A549 (cell line): ENCODE data around the gene HS6ST2. TPM values are rescaled to one million over a fixed set of nuclear protein-coding genes. Genes with fewer than 3 reads are reported as not detected.

Source experiments
- ATAC-seq, 2 experiments: fragments of 200-7000 bp in 1 of 2; fragments of >200 bp in 1 of 2; cut with Nextera tagmentation in 1 of 2; cut with Tn5 transposase in 1 of 2; 3 replicates each; pipeline versions ENCODE4 v1.8.0 to v1.9.1; 2018 to 2020; ENCODE audit warnings: mild to moderate bottlenecking in 1 of 2, moderate library complexity in 1 of 2
- CTCF ChIA-PET: fragments of 300-600 bp; sonication (Branson Sonifier 250); formaldehyde crosslinking; extraction: SDS; loops from one replicate; lab custom pipeline; 2021; ENCODE audit warnings: antibody characterized with exemption, inconsistent platforms; lab: Yijun Ruan, JAX
- POLR2A ChIA-PET: fragments of 350-600 bp; formaldehyde crosslinking; extraction: SDS; loops from one replicate; lab custom pipeline; 2021; ENCODE audit warnings: antibody characterized with exemption, inconsistent platforms; lab: Yijun Ruan, JAX
- DNase-seq, 2 experiments: peaks; one replicate each; pipeline versions ENCODE4 v3.0.0 to v3.0.0-alpha.2; 2011 to 2016; ENCODE audit warnings: low read depth in 1 of 2, low spot score in 1 of 2
- FAIRE-seq: peaks from 2 replicates; lab custom pipeline; 2011; peaks lifted over from hg19 to GRCh38; lab: Jason Lieb, UNC
- H3K27ac ChIP-seq, 2 experiments: fragments of >200 bp; sonication (Bioruptor Twin); formaldehyde crosslinking; 3 replicates each; pipeline ENCODE4 v1.5.1; 2016 to 2017
- H3K4me1 ChIP-seq: fragments of >200 bp; sonication (Bioruptor Twin); formaldehyde crosslinking; 3 replicates; pipeline ENCODE4 v1.6.1; 2016
- H3K4me2 ChIP-seq: fragments of >200 bp; sonication (Bioruptor Twin); formaldehyde crosslinking; 3 replicates; pipeline ENCODE4 v1.6.1; 2016
- H3K4me3 ChIP-seq: fragments of >200 bp; sonication (Bioruptor Twin); formaldehyde crosslinking; 3 replicates; pipeline ENCODE4 v1.5.1; 2016
- H3K9me3 ChIP-seq: fragments of >200 bp; sonication (Bioruptor Twin); formaldehyde crosslinking; 3 replicates; pipeline ENCODE4 v1.6.1; 2016
- BHLHE40 ChIP-seq: IDR thresholded peaks from 2 replicates; pipeline ENCODE4 v1.6.1; 2012; ENCODE audit warnings: low read depth, low read length, inconsistent platforms
- CBX8 ChIP-seq: fragments of 200-600 bp; sonication (generic); IDR thresholded peaks from 2 replicates; pipeline ENCODE4 v1.6.1; 2016
- CEBPB ChIP-seq, 2 experiments: fragments of >200 bp in 1 of 2; sonication (Bioruptor Twin) in 1 of 2; formaldehyde crosslinking in 1 of 2; IDR thresholded peaks; 2 replicates each; pipeline ENCODE4 v1.6.1; 2012 to 2016
- EHF ChIP-seq: fragments of 250-450 bp; sonication (Bioruptor Pico); IDR thresholded peaks from 2 replicates; pipeline ENCODE4 v1.5.0; 2020; ENCODE audit warnings: mild to moderate bottlenecking
- FOXS1 ChIP-seq: fragments of 250-450 bp; sonication (Bioruptor Pico); IDR thresholded peaks from 2 replicates; pipeline ENCODE4 v1.5.0; 2020; ENCODE audit warnings: mild to moderate bottlenecking, moderate library complexity
- PHF8 ChIP-seq: fragments of 200-600 bp; sonication (generic); IDR thresholded peaks from 2 replicates; pipeline ENCODE4 v1.6.1; 2016; ENCODE audit warnings: low read depth, mild to moderate bottlenecking, antibody characterized with exemption, moderate library complexity, borderline replicate concordance
- RARB ChIP-seq: fragments of 250-450 bp; sonication (Bioruptor Pico); IDR thresholded peaks from 2 replicates; pipeline ENCODE4 v1.8.0; 2021; ENCODE audit warnings: mild to moderate bottlenecking, moderate library complexity
- SMC3 ChIP-seq: fragments of >200 bp; sonication (Bioruptor Twin); formaldehyde crosslinking; IDR thresholded peaks from 3 replicates; pipeline ENCODE4 v1.6.1; 2018; ENCODE audit warnings: inconsistent platforms
- TFCP2L1 ChIP-seq: fragments of 250-450 bp; sonication (Bioruptor Pico); IDR thresholded peaks from 2 replicates; pipeline ENCODE4 v1.5.0; 2021; ENCODE audit warnings: mild to moderate bottlenecking
- TP53 ChIP-seq: fragments of 250-450 bp; sonication (Bioruptor Pico); IDR thresholded peaks from 2 replicates; pipeline ENCODE4 v1.5.0; 2021; ENCODE audit warnings: mild to moderate bottlenecking, moderate library complexity
- ZSCAN20 ChIP-seq: fragments of 250-450 bp; sonication (Bioruptor Pico); IDR thresholded peaks from 2 replicates; pipeline ENCODE4 v1.8.0; 2022; ENCODE audit warnings: mild to moderate bottlenecking, moderate library complexity
- WGBS: methylation state at CpG from one replicate; pipeline ENCODE4 v1.1.6; 2017; ENCODE audit errors: missing lambda C conversion rate; 5-methylcytosine and 5-hydroxymethylcytosine counted together
- polyA plus RNA-seq, 4 experiments: library from polyadenylated mRNA; depleted of rRNA in 3 of 4; stranded (reverse); fragments of >200 nt; fragmentation: RNase III in 1 of 4; extraction: RNeasy Plus Mini Kit Qiagen cat#74134 plus additional on column Dnase treatment in 1 of 4; gene quantifications; 2 replicates in 3 of 4; 3 replicates in 1 of 4; pipeline ENCODE4 v1.2.3, GENCODE V29; 2011 to 2017
- TF ChIP-seq, protein P1 (sequence below): fragments of 450-650 bp; IDR thresholded peaks from 2 replicates; pipeline ENCODE4 v1.6.1; 2014; ENCODE audit warnings: antibody characterized with exemption
- TF ChIP-seq, protein P2 (sequence below): fragments of >200 bp; sonication (Bioruptor Twin); formaldehyde crosslinking; IDR thresholded peaks from 2 replicates; pipeline ENCODE4 v1.6.1; 2016
- TF ChIP-seq, protein P3 (sequence below): fragments of 200-600 bp; sonication (generic); IDR thresholded peaks from 2 replicates; pipeline ENCODE4 v1.6.1; 2016; ENCODE audit warnings: antibody characterized with exemption, mild to moderate bottlenecking, moderate library complexity
- TF ChIP-seq, protein P4 (sequence below): IDR thresholded peaks from 2 replicates; pipeline ENCODE4 v1.6.1; 2012
- TF ChIP-seq, protein P5 (sequence below): IDR thresholded peaks from 2 replicates; pipeline ENCODE4 v1.6.1; 2012; ENCODE audit warnings: low read depth, borderline replicate concordance
- TF ChIP-seq, protein P6 (sequence below): fragments of >200 bp; sonication (Bioruptor Twin); formaldehyde crosslinking; IDR thresholded peaks from 3 replicates; pipeline ENCODE4 v1.5.1; 2016

HS6ST2 gene
- polyA plus RNA-seq, 2 of the 4 experiments (the other 2 are of a cell fraction): 0.01 to 0.04 TPM

DNA sequence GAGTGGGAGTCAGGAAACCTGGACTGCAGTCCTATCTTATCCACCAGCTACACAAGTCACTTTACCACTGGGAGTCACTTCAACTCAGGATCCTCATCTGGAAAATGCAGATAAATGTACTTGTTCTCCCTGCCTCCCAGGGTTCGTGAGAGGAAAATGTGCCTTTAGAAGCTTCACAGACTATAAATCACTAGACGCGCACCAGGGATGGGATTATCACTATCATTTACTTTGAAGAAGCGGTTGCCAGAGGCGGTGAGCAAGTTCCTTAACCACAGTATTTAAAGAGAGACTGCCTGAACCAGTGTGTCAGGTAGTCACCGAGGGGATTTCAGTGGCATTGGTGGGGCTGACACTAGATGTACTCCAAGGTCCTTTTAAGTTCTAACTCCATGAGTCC is 219.5 kb downstream of the HS6ST2 start:
- 50% methylated on average over 6 of the region's 6 CpGs for WGBS
- FAIRE-seq: no peak
- Histone ChIP-seq H3K4me2 (no peak overlapping the region), H3K4me1 (no peaks in the 10 kb centered on the region), H3K9me3 (no peaks in the 10 kb centered on the region), H3K4me3 (no peak overlapping the region), H3K27ac (no peak overlapping the region)
- ChIA-PET CTCF (interaction anchor here (1.2 kb wide), 1 partner anchor 38 kb away, joined by 3 read pairs; no protein-coding TSS in a partner anchor), POLR2A (no interaction called here)
- ATAC-seq: no peak
- no peak for TF ChIP-seq RARB (CRISPR knock-in tag)
- no peak for DNase-seq

DNA sequence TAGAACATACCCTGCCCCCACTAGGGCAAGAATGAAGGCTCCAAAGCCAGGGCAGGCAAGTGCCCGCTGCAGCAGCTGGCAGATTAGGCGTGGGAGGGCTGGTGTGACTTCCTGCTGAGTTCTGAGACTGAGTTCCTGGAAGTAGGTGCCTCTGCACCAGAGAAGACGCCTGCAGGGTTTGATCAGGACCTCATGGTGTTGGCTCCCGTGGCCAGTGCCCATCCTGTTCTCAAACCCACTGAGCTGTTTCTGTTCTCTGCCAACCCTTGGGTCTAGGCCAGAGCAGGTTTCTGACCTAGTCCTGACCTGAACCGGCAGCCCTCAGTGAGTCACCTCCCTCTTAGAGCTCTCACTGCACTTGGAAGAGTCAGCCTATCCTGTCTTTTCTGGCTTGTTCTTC is 220.7 kb downstream of the HS6ST2 start:
- no peak overlapping the region for H3K4me3 ChIP-seq
- WGBS: 0% methylated on average over 3 of the region's 5 CpGs
- DNase-seq: no peak
- no peak for FAIRE-seq
- TF ChIP-seq, protein P1, sequence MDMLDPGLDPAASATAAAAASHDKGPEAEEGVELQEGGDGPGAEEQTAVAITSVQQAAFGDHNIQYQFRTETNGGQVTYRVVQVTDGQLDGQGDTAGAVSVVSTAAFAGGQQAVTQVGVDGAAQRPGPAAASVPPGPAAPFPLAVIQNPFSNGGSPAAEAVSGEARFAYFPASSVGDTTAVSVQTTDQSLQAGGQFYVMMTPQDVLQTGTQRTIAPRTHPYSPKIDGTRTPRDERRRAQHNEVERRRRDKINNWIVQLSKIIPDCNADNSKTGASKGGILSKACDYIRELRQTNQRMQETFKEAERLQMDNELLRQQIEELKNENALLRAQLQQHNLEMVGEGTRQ: no peak
- TF ChIP-seq FOXS1 (CRISPR knock-in tag) (no peak), PHF8 (no peak), BHLHE40 (no peak), EHF (CRISPR knock-in tag) (no peak), TP53 (no peak), SMC3 (no peak), CEBPB (IDR thresholded peaks at IDR 0.05) (no peak), ZSCAN20 (CRISPR knock-in tag) (no peak), TFCP2L1 (CRISPR knock-in tag) (no peak)
- TF ChIP-seq, protein P2, sequence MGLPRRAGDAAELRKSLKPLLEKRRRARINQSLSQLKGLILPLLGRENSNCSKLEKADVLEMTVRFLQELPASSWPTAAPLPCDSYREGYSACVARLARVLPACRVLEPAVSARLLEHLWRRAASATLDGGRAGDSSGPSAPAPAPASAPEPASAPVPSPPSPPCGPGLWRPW: no peak
- TF ChIP-seq, protein P3, sequence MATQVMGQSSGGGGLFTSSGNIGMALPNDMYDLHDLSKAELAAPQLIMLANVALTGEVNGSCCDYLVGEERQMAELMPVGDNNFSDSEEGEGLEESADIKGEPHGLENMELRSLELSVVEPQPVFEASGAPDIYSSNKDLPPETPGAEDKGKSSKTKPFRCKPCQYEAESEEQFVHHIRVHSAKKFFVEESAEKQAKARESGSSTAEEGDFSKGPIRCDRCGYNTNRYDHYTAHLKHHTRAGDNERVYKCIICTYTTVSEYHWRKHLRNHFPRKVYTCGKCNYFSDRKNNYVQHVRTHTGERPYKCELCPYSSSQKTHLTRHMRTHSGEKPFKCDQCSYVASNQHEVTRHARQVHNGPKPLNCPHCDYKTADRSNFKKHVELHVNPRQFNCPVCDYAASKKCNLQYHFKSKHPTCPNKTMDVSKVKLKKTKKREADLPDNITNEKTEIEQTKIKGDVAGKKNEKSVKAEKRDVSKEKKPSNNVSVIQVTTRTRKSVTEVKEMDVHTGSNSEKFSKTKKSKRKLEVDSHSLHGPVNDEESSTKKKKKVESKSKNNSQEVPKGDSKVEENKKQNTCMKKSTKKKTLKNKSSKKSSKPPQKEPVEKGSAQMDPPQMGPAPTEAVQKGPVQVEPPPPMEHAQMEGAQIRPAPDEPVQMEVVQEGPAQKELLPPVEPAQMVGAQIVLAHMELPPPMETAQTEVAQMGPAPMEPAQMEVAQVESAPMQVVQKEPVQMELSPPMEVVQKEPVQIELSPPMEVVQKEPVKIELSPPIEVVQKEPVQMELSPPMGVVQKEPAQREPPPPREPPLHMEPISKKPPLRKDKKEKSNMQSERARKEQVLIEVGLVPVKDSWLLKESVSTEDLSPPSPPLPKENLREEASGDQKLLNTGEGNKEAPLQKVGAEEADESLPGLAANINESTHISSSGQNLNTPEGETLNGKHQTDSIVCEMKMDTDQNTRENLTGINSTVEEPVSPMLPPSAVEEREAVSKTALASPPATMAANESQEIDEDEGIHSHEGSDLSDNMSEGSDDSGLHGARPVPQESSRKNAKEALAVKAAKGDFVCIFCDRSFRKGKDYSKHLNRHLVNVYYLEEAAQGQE: no peak
- TF ChIP-seq, protein P4, sequence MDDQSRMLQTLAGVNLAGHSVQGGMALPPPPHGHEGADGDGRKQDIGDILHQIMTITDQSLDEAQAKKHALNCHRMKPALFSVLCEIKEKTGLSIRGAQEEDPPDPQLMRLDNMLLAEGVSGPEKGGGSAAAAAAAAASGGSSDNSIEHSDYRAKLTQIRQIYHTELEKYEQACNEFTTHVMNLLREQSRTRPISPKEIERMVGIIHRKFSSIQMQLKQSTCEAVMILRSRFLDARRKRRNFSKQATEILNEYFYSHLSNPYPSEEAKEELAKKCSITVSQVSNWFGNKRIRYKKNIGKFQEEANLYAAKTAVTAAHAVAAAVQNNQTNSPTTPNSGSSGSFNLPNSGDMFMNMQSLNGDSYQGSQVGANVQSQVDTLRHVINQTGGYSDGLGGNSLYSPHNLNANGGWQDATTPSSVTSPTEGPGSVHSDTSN: no peak
- TF ChIP-seq, protein P5, sequence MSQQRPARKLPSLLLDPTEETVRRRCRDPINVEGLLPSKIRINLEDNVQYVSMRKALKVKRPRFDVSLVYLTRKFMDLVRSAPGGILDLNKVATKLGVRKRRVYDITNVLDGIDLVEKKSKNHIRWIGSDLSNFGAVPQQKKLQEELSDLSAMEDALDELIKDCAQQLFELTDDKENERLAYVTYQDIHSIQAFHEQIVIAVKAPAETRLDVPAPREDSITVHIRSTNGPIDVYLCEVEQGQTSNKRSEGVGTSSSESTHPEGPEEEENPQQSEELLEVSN: no peak
- TF ChIP-seq, all 56 proteins: peak for 0
- Histone ChIP-seq H3K27ac (no peak overlapping the region), H3K4me2 (no peak overlapping the region), H3K9me3 (no peaks in the 10 kb centered on the region), H3K4me1 (no peaks in the 10 kb centered on the region)
- no peak; a peak in 1 of 6 replicates for ATAC-seq
- POLR2A ChIA-PET: no interaction called here
- CTCF ChIA-PET: no interaction called here

DNA sequence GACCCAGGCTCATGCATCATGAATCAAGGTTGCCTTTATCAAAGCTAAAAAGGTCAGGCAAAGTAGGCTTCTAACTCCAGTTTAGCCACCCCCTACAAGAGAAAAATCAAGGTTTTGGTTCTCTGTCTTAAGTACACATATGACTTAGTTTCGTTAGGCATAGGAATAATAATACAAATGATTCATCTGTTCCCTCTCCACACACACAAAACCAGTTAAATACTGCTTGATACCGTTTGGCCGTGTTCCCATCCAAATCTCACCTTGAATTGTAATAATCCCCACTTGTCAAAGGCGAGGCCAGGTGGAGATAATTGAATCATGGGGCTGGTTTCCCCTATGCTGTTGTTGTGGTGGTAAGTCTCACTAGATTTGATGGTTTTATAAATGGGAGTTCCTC is 226.2 kb downstream of the HS6ST2 start:
- FAIRE-seq (no peak), DNase-seq (no peak), ATAC-seq (no peak)
- ChIA-PET CTCF (no interaction called here), POLR2A (no interaction called here)
- no peak overlapping the region for H3K4me2 ChIP-seq
- no peak overlapping the region for H3K4me3 ChIP-seq
- no peak overlapping the region for H3K27ac ChIP-seq
- TF ChIP-seq, protein P6, sequence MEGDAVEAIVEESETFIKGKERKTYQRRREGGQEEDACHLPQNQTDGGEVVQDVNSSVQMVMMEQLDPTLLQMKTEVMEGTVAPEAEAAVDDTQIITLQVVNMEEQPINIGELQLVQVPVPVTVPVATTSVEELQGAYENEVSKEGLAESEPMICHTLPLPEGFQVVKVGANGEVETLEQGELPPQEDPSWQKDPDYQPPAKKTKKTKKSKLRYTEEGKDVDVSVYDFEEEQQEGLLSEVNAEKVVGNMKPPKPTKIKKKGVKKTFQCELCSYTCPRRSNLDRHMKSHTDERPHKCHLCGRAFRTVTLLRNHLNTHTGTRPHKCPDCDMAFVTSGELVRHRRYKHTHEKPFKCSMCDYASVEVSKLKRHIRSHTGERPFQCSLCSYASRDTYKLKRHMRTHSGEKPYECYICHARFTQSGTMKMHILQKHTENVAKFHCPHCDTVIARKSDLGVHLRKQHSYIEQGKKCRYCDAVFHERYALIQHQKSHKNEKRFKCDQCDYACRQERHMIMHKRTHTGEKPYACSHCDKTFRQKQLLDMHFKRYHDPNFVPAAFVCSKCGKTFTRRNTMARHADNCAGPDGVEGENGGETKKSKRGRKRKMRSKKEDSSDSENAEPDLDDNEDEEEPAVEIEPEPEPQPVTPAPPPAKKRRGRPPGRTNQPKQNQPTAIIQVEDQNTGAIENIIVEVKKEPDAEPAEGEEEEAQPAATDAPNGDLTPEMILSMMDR: no peak
- TF ChIP-seq CBX8: no peak
- TF ChIP-seq TP53: no peak
- H3K4me1 ChIP-seq: no peaks in the 10 kb centered on the region
- no peaks in the 10 kb centered on the region for H3K9me3 ChIP-seq
- 3% methylated on average over 4 of the region's 4 CpGs for WGBS
